Activated naive CD4-positive, alpha-beta T cell treated with anti-CD3 and anti-CD28 coated beads, Interleukin-2, amount 50 U/mL, for 16 hours (primary cell): ENCODE results near the gene NUMBL.
"Not testable (repeated sequence)": the region's sequence is repeated elsewhere in the genome, so short reads cannot be mapped to it uniquely, and the experiment has no call there.

Experiments used
- DNase-seq: peaks from one replicate; pipeline ENCODE4 v3.0.0-alpha.2; 2020

NUMBL gene

GRCh38 chr19:40690050-40690692, at the start of gene NUMBL:
Gene NUMBL (minus strand): TSS chr19:40690651. CDS start chr19:40690483, 168 bp downstream.
- no peak for DNase-seq

GRCh38 chr19:40739030-40739839, 48.8 kb upstream of the NUMBL start:
- no peak for DNase-seq

- DNase-seq: no peak
These were observed 46.7 kb upstream of the NUMBL start for GRCh38 chr19:40737102-40737644.

- DNase-seq: no peak
These were observed 46.2 kb upstream of the NUMBL start for GRCh38 chr19:40736661-40737060.

- DNase-seq: no peak
These were observed 44.7 kb upstream of the NUMBL start for GRCh38 chr19:40735013-40735771.

GRCh38 chr19:40733149-40733548, 42.7 kb upstream of the NUMBL start:
- DNase-seq: no peak

- DNase-seq: not testable (repeated sequence)
These were observed 41.9 kb upstream of the NUMBL start for GRCh38 chr19:40732304-40732703.

- DNase-seq: not testable (repeated sequence)
These were observed 39.6 kb upstream of the NUMBL start for GRCh38 chr19:40730065-40730464.

GRCh38 chr19:40726279-40726678, 35.8 kb upstream of the NUMBL start:
- no peak for DNase-seq

- DNase-seq: no peak
These were observed 34.4 kb upstream of the NUMBL start for GRCh38 chr19:40724855-40725254.

GRCh38 chr19:40724315-40724714, 33.9 kb upstream of the NUMBL start:
- no peak for DNase-seq

- no peak for DNase-seq
These were observed 33.3 kb upstream of the NUMBL start for GRCh38 chr19:40723661-40724254.

- no peak for DNase-seq
These were observed 31.6 kb upstream of the NUMBL start for GRCh38 chr19:40721936-40722661.

- no peak for DNase-seq
These were observed 30.7 kb upstream of the NUMBL start for GRCh38 chr19:40721140-40721486.

GRCh38 chr19:40719414-40719894, 29.0 kb upstream of the NUMBL start:
- no peak for DNase-seq

GRCh38 chr19:40718774-40719391, 28.4 kb upstream of the NUMBL start:
- DNase-seq: no peak

GRCh38 chr19:40717880-40718773, 27.7 kb upstream of the NUMBL start:
- no peak for DNase-seq

GRCh38 chr19:40717325-40717879, 27.0 kb upstream of the NUMBL start:
- DNase-seq: no peak

GRCh38 chr19:40716482-40717324, 26.3 kb upstream of the NUMBL start, which contains the start of the genes COQ8B and ITPKC:
Gene COQ8B (minus strand): TSS chr19:40716886. CDS start chr19:40714632, 2,254 bp downstream.
Gene ITPKC (plus strand): TSS chr19:40717112. CDS start chr19:40717136, 24 bp downstream.
- DNase-seq: peak; percentile 100
